NCI-H146 (cell line): Measurements from ENCODE around the gene AOPEP.

ENCODE experiments used
- DNase-seq: peaks from one replicate; lab custom pipeline; 2025; lab: John Stamatoyannopoulos, UW

The AOPEP gene

GRCh38 chr9:94850540-94851434 lies 124.3 kb downstream of the AOPEP start:
- no peak for DNase-seq

GRCh38 chr9:94851467-94851866 lies 125.0 kb downstream of the AOPEP start:
- DNase-seq = no peak

GRCh38 chr9:94851892-94852291 lies 125.4 kb downstream of the AOPEP start:
- no peak for DNase-seq

- no peak for DNase-seq
Observed at GRCh38 chr9:94852373-94852772, 125.9 kb downstream of the AOPEP start.

GRCh38 chr9:94853887-94854286 lies 127.4 kb downstream of the AOPEP start:
- DNase-seq = no peak

- DNase-seq = no peak
Observed at GRCh38 chr9:94855903-94856302, 129.4 kb downstream of the AOPEP start.

- no peak for DNase-seq
Observed at GRCh38 chr9:94857791-94858190, 131.3 kb downstream of the AOPEP start.

GRCh38 chr9:94859226-94859625 lies 132.7 kb downstream of the AOPEP start:
- no peak for DNase-seq

- DNase-seq = no peak
Observed at GRCh38 chr9:94859891-94860290, 133.4 kb downstream of the AOPEP start.

GRCh38 chr9:94860678-94861588 lies 134.4 kb downstream of the AOPEP start:
- DNase-seq = peak; percentile 41

- DNase-seq = no peak
Observed at GRCh38 chr9:94861589-94862272, 135.2 kb downstream of the AOPEP start.

- DNase-seq = no peak
Observed at GRCh38 chr9:94864196-94864595, 137.7 kb downstream of the AOPEP start.

GRCh38 chr9:94864862-94865509 lies 138.5 kb downstream of the AOPEP start:
- no peak for DNase-seq

- DNase-seq = no peak
Observed at GRCh38 chr9:94865582-94866452, 139.3 kb downstream of the AOPEP start.

GRCh38 chr9:94866770-94867169 lies 140.3 kb downstream of the AOPEP start:
- DNase-seq = no peak

- no peak for DNase-seq
Observed at GRCh38 chr9:94867281-94867841, 140.9 kb downstream of the AOPEP start.

GRCh38 chr9:94867842-94868312 lies 141.4 kb downstream of the AOPEP start:
- no peak for DNase-seq

GRCh38 chr9:94868464-94868863 lies 142.0 kb downstream of the AOPEP start:
- no peak for DNase-seq

GRCh38 chr9:94869415-94869843 lies 142.9 kb downstream of the AOPEP start:
- DNase-seq = no peak

GRCh38 chr9:94870465-94870792 lies 143.9 kb downstream of the AOPEP start:
- no peak for DNase-seq
